Aorta (tissue), 5 donors: ENCODE results near the gene KRT23. TPM values are rescaled to one million over a fixed set of nuclear protein-coding genes. Genes with fewer than 3 reads are reported as not detected.

Source experiments
- ATAC-seq: fragments of 200-7000 bp; cut with Tn5 transposase; one replicate; pipeline ENCODE4 v1.9.1; 2022; ENCODE audit warnings: moderate library complexity; ENCODE audit not compliant: low FRiP score
- DNase-seq, 2 donors: peaks; one replicate each; pipeline ENCODE4 v3.0.0-alpha.2; 2020
- H3K27ac ChIP-seq, 2 donors: one replicate each; pipeline ENCODE4 v1.5.1; 2013; ENCODE audit warnings: low read length in 2 of 2, mild to moderate bottlenecking in 2 of 2, moderate library complexity in 2 of 2, control low read depth in 1 of 2, inconsistent platforms in 1 of 2, low read depth in 1 of 2
- H3K27me3 ChIP-seq, 2 donors: one replicate each; pipeline ENCODE4 v1.6.1; 2013; ENCODE audit warnings: control low read depth in 1 of 2, low read length in 1 of 2, mild to moderate bottlenecking in 1 of 2, moderate library complexity in 1 of 2; ENCODE audit not compliant: insufficient read depth in 2 of 2, control insufficient read depth in 1 of 2
- H3K36me3 ChIP-seq, 2 donors: one replicate each; pipeline ENCODE4 v1.6.1; 2013; ENCODE audit warnings: control low read depth in 1 of 2, low read length in 1 of 2, mild to moderate bottlenecking in 1 of 2; ENCODE audit not compliant: insufficient read depth in 2 of 2, control insufficient read depth in 1 of 2
- H3K4me1 ChIP-seq, 2 donors: one replicate each; pipeline ENCODE4 v1.6.1; 2013; ENCODE audit warnings: low read length in 2 of 2, control low read depth in 1 of 2, mild to moderate bottlenecking in 1 of 2, moderate library complexity in 1 of 2; ENCODE audit not compliant: insufficient read depth in 2 of 2, control insufficient read depth in 1 of 2
- H3K4me3 ChIP-seq, 2 donors: one replicate each; pipeline ENCODE4 v1.5.1; 2013; ENCODE audit warnings: low read length in 2 of 2, control low read depth in 1 of 2, mild to moderate bottlenecking in 1 of 2
- H3K9me3 ChIP-seq: one replicate; pipeline ENCODE4 v1.6.1; 2013; ENCODE audit warnings: mild to moderate bottlenecking, low read length; ENCODE audit not compliant: control insufficient read depth
- WGBS, 2 donors: extraction: QIAGEN DNeasy Blood & Tissue Kit; methylation state at CpG; one replicate each; pipeline ENCODE4 v1.1.7; 2013; 5-methylcytosine and 5-hydroxymethylcytosine counted together
- intact Hi-C, 2 donors: fragments of 100-400 bp; cut with DNase I; formaldehyde crosslinking; loops; one replicate each; pipeline versions ENCODE4 v1.14.2 to v1.15.0; 2022
- polyA plus RNA-seq, 2 donors: library from polyadenylated mRNA; stranded (reverse); fragments of 200-250 nt; gene quantifications; one replicate each; pipeline ENCODE4 v1.2.3, GENCODE V29; 2013
- total RNA-seq, 2 donors: library from RNA; stranded (reverse); fragmentation: NEBNext Ultra II Directional; extraction: Animal tissue kit (Norgen Biotek cat#: 25700); gene quantifications; one replicate each; pipeline ENCODE4 v1.2.1, GENCODE V29; 2021
- donor health status: healthy with polysubstance abuse.
- donor health status: Bipolar disorder and iron deficiency.
- donor health status: DM: no; HTN: no; CAD: no.
- donor health status: DM: no; HTN: no; CAD: no.
- donor health status: DM: yes; HTN: yes; CAD: no.

Gene KRT23
- total and polyA plus RNA-seq, 4 donors: 0.30 to 0.50 (median 0.39) TPM; not detected in 1

DNA sequence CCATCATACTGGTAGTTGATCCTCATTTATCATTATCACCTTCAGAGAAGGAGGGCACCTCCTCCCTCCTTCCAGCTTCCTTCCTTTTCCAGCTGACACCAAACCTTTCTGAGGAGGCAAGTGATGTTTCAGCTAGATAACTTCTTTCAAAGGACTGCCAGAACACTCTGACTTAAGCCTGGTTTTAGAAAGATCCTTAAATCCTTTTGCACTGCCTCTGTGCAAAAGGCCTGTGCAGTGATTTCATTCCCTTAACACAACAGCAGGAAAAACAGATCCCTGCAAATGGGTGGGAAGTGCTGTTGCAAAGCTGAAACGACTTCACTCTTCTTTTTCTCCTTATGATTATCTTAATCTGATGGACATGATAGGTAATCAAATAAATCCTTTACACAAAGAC, 7.1 kb upstream of the KRT23 start:
- WGBS, 2 donors: 35 to 58% methylated on average over 1 of the region's 1 CpG
- no peaks in the 10 kb centered on the region for H3K9me3 ChIP-seq
- no peak for ATAC-seq

DNA sequence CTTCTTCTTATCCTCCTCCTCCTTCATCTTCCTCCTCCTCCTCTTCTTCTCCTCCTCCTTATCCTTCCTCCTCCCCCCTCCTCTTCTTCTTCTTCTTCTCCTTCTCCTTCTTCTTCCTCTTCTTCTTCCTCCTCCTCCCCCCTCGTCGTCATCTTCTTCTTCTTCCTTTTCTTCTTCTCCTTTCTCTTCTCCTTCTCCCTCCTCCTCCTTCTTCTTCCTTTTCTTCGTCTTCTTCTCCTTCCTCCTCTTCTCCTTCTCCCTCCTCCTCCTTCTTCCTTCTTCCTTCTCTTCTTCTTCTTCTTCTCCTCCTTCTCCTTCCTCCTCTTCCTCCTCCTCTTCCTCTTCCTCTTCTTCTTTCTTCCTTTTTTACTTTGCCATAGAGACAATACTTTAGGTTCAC, 5.1 kb upstream of the KRT23 start:
- Histone ChIP-seq H3K9me3 (no peaks in the 10 kb centered on the region), H3K4me1 (no peaks in the 10 kb centered on the region), H3K4me3 (no peak overlapping the region), H3K36me3 (no peaks in the 10 kb centered on the region), H3K27ac (no peak overlapping the region), H3K27me3 (no peaks in the 10 kb centered on the region)
- 78 to 83% methylated on average over 3 of the region's 3 CpGs for WGBS, 2 donors
- DNase-seq (no peak), ATAC-seq (no peak)
- intact Hi-C loops: no loop called here

More for the DNA sequence above, 7.1 kb upstream of the KRT23 start:
- Histone ChIP-seq H3K27ac (no peak overlapping the region), H3K4me3 (no peak overlapping the region), H3K36me3 (no peaks in the 10 kb centered on the region), H3K27me3 (no peaks in the 10 kb centered on the region), H3K4me1 (no peaks in the 10 kb centered on the region)
- intact Hi-C loops: no loop called here
- no peak for DNase-seq

DNA sequence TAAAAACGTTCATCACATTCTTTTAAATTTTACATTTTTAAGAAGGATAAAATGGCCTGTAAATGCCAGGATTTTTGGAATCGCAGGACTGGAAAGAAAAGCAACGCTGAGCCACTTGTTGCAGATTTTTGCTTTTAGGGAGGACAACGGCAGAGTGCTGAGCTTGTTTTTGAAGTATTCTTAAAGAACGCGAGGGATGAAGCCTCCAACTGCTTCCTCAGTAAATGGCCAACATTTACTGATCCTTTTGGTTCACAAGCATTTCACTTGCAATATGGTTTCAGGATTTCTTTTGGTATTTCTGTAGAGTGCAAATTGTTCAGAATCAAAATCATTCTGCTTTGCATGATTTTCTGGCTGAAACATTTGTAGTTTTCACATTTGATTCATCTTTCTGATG, 2.8 kb upstream of the KRT23 start:
- no peak for ATAC-seq
- WGBS, 2 donors: 65 to 75% methylated on average over 6 of the region's 6 CpGs

DNA sequence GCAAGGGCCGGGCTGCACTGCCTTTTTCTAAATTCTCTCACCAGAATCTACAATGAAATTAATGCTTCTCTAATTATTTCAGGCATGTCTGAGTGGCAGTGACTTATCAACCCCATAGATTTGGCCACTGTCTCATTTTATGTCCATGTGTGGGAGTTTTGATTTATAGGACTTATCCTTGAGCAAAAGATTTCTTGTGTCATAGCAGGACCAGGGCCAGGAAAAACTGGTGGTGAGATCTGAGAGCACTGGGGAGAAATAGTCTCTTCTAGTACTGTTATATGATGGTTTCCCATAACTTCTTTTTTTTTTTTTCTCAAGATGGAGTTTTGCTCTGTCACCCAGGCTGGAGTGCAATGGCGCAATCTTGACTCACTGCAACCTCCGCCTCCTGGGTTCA, 1.5 kb upstream of the KRT23 start:
- Histone ChIP-seq H3K36me3 (no peaks in the 10 kb centered on the region), H3K4me3 (no peak overlapping the region), H3K4me1 (no peaks in the 10 kb centered on the region), H3K27me3 (no peaks in the 10 kb centered on the region), H3K9me3 (no peaks in the 10 kb centered on the region), H3K27ac (no peak overlapping the region)
- ATAC-seq (no peak), DNase-seq (no peak)
- intact Hi-C loops: no loop called here
- 87 to 93% methylated on average over 3 of the region's 3 CpGs for WGBS, 2 donors

More for the DNA sequence above, 2.8 kb upstream of the KRT23 start:
- Histone ChIP-seq H3K4me3 (no peak overlapping the region), H3K36me3 (no peaks in the 10 kb centered on the region), H3K4me1 (no peaks in the 10 kb centered on the region), H3K9me3 (no peaks in the 10 kb centered on the region), H3K27ac (no peak overlapping the region), H3K27me3 (no peaks in the 10 kb centered on the region)
- intact Hi-C loops: no loop called here
- no peak for DNase-seq

DNA sequence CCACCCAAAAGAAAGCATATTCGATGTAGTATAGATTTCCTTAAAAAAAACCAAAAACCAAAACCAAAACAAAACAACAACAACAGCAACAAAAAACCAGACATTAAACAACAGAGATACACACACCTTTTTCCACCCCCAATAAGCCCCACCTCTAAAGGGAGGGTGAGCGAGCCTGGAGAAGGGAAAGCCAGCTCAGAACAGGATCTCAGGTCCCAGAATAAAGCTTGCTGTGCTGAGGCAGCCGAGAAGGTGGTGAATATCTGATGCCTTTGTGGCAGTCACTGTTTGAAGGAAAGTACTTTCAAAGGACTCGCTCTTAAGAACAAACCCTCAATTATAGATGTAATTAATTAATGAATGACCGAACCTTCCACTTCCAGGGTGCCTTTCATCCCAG, 470 bp downstream of the KRT23 start:
- Histone ChIP-seq H3K27ac (no peak overlapping the region), H3K4me3 (no peak overlapping the region), H3K4me1 (no peaks in the 10 kb centered on the region), H3K9me3 (no peaks in the 10 kb centered on the region), H3K36me3 (no peaks in the 10 kb centered on the region), H3K27me3 (no peaks in the 10 kb centered on the region)
- DNase-seq (no peak), ATAC-seq (no peak)
- intact Hi-C loops: no loop called here
- WGBS, 2 donors: 48 to 59% methylated on average over 5 of the region's 5 CpGs

DNA sequence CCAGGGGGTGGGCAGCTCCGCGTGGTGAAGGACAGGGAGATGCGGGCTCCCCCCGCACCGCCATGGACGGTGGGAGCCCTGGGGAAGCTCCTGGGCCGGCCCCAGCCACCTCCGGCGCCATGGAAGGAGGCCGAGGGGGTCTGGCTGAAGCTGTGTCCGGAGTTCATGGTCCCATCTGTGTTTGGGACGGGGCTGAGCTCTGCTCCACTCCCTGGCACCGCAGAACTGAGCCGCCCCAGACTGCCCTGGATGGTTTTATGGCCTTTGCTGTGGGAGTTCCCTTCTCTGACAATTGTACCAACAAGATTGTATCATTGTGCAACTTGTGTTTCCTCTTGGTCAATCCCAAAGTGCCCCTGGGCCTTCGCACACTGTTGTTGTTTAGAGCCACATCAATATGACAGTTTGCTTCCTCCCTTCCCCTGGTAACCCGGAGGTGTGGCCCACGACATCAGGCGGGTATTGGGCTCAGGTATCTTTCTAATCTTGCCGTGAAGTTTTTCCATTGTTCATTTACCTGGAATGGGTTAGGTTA, 942 bp downstream of the KRT23 start:
- DNase-seq (no peak), ATAC-seq (no peak)
- 88 to 91% methylated on average over 19 of the region's 19 CpGs for WGBS, 2 donors
- Histone ChIP-seq H3K4me1 (no peaks in the 10 kb centered on the region), H3K27ac (no peak overlapping the region), H3K27me3 (no peaks in the 10 kb centered on the region), H3K9me3 (no peaks in the 10 kb centered on the region), H3K36me3 (no peaks in the 10 kb centered on the region), H3K4me3 (no peak overlapping the region)
- intact Hi-C loops: no loop called here

DNA sequence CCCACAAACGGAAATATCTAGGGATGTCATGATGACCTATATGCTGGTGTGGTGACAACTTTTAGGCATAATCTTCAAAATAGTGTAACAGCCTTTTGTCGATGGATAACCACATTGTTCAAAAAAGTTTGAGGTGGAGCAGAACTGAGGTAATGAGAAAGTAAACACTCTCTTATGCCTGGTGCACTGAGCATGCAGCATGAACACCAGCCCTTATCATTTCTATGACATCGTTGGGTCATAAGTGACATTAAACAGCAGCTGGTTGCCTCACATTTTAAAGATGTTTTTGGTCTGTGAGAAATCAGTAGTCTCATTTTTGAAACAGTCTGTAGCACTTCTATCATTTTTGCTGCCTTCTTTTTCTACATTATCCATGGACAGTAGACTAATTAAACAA, 1.8 kb downstream of the KRT23 start:
- H3K36me3 ChIP-seq: no peaks in the 10 kb centered on the region
- H3K4me3 ChIP-seq: no peak overlapping the region
- no peak overlapping the region for H3K27ac ChIP-seq
- intact Hi-C loops: no loop called here
- no peaks in the 10 kb centered on the region for H3K4me1 ChIP-seq
- DNase-seq: no peak
- H3K9me3 ChIP-seq: no peaks in the 10 kb centered on the region
- 61 to 75% methylated on average over 3 of the region's 3 CpGs for WGBS, 2 donors
- no peaks in the 10 kb centered on the region for H3K27me3 ChIP-seq
- no peak for ATAC-seq

DNA sequence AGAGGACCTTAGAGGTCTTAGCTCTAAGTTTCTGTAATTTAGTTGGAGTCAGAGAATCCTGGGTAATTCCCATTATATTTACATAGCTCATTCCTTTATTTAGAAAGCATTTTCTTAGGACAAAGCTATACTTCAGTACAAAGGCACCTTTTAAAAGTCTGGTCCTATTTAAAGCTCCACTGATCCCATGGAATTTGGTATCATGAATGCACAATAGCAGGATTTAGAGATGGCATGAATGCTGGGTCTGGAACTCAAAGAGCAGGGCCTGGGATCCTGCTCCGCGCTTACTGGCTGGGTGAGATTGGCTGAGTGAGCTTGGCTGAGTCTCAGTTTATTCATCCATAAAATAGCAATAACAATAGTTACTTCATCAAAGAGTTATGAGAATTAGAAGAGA, 4.8 kb downstream of the KRT23 start:
- 56 to 85% methylated on average over 2 of the region's 2 CpGs for WGBS, 2 donors
- no peaks in the 10 kb centered on the region for H3K36me3 ChIP-seq
- ATAC-seq: no peak
- no peak for DNase-seq
- H3K27ac ChIP-seq: no peak overlapping the region
- intact Hi-C loops: no loop called here
- H3K4me1 ChIP-seq: no peaks in the 10 kb centered on the region
- H3K27me3 ChIP-seq: no peaks in the 10 kb centered on the region
- H3K4me3 ChIP-seq: no peak overlapping the region
- no peaks in the 10 kb centered on the region for H3K9me3 ChIP-seq

DNA sequence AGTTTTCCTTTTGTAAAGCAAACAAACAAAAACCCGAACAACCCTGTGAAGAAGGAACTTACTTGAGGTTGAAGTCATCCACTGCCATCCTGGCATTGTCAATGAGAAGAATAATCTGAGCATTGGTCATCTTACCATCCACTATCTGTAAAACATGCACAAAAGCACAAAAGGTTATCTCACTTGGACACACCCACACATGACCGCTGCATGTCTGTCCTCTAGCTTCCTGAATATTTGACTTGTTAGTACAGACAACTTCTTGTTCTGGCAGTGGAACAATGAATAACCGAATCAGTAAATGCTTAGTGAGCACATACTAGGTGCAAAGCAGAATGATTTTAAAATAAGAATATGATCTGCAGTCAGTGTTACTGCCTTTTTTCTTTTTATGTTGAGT, 6.1 kb downstream of the KRT23 start:
- H3K27ac ChIP-seq: no peak overlapping the region
- DNase-seq: no peak

More for the DNA sequence above, 6.1 kb downstream of the KRT23 start:
- no peak for ATAC-seq
- Histone ChIP-seq H3K9me3 (no peaks in the 10 kb centered on the region), H3K4me3 (no peak overlapping the region), H3K4me1 (no peaks in the 10 kb centered on the region), H3K36me3 (no peaks in the 10 kb centered on the region), H3K27me3 (no peaks in the 10 kb centered on the region)
- WGBS, 2 donors: 70 to 75% methylated on average over 3 of the region's 3 CpGs
- intact Hi-C loops: no loop called here
